Daoy (cell line): Measurements from ENCODE around the gene RAD51B. TPM values are rescaled to one million over a fixed set of nuclear protein-coding genes. Genes with fewer than 3 reads are reported as not detected.
A peak's percentile ranks its signal among the peaks of the same experiment; 100 is the strongest.

Source experiments
- DNase-seq: peaks from one replicate; pipeline ENCODE4 v3.0.0-alpha.2; 2015; ENCODE audit warnings: low read depth
- total RNA-seq: library from RNA; depleted of rRNA; stranded (reverse); fragments of >200 nt; shearing (Covaris generic); gene quantifications from 2 replicates; pipeline ENCODE4 v1.2.3, GENCODE V29; 2014

The RAD51B gene
- total RNA-seq, 1 experiment from 2014 or later, result 15.8 TPM

DNA sequence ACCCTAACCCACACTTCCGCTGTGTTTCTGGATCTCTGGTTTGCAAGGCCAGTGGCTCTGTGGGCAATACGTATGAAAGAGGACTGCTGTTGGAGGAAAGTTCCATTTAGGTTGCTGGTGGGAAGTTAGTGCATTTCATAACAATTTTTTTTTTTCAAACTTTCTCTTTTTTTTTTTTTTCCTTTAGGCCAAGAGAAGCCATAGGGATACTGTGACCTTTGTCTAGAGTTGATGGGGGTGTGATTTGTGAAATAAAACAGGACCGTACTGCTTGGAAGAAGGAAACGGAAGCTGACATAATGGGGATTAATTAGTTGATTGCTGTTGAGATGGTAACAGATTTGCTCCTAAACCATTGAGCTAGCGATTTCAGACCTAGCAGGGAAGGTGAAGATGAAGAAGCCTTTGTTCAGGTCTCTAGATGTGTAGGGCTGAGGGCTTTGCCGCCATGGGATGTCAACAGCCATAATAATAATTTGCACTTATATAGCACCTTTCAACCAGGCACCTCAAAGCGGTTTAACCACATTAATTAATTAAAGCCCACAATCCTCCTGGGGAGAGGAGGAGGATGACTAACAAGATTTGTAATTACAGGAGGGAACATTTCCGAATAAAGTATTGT, 658.0 kb downstream of the RAD51B start:
- no peak for DNase-seq

- DNase-seq, result no peak
These were observed 659.7 kb downstream of the RAD51B start for GRCh38 chr14:68479247-68479646.

GRCh38 chr14:68482018-68482417, 662.4 kb downstream of the RAD51B start:
- no peak for DNase-seq

DNA sequence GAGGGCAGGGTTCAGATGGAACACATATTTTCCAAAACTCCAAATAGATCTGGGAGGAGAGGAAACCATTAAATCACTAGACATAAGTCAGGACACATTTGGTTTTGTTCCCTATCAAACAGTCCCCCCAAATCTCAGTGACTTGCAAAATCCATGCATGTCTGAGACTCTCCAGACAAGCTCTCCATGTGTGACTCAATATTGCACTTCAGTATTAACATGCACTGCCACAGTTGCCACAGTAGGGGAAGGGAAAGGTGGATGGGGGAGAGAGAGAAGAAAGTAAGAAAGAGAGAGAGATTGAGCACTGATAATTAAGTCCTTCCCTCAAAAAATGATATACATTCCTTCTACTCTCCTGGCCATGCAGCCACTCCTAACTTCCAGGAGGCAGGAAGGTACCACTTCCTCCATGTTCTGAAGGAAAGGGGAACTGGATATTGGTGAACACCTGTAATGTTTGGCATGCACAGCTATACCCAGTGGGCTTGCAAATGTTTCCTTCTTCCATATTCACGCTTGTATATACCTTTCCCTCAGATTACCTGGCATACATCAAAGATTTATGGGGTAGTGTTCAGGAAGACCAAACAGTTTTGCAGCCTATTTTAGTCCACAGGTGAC, 663.3 kb downstream of the RAD51B start:
- no peak for DNase-seq

DNA sequence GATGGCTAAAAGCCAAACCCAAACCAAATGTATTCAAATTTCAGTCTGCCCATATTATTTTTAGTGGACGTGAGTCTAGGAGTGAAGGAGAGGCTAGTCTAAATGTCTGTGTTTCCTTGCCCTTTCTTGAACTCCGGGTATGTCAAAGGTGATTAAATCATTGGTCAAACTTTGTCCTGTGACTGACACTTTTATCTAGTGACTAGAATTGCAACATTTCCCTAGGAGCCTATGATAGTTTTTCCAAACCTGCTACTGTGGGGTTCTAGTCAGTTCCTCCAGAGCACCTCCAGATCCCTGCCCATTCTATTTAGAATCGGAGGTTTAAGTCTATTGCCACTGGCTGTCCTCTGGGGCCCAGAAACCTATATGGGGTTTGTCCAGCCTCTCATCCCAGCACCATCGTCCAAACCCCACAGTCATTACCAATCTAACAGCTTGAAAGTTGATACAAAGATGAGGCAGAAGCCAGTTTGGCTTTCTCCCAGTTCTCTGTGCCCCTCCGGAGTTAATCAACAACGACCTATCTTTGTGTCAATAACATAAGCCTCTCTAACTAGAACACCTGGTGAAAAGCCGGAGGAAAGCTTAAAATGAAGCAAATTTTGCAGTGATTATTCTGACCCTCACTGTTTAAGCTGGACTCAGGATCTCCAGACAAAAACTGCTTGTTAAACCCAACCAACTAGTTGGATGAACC, 666.6 kb downstream of the RAD51B start:
- DNase-seq, result no peak

DNA sequence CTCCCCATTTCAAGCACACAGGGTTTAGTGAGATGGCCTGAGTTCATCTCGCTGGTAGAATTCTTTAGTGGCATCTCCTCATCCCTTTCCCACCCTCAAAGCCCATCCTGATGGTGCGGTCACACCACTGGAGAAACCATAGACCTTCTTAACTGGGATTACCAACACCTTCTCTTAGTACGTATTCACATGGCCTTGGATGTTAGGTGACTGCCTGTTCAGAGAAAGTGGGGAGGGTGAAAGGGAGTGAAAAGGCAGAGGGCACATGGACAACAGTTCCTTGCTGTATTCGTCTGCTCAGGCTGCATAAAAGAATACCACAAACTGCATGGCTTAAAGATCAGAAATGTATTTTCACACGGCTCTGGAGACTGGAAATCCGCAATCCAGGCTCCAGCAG, 667.2 kb downstream of the RAD51B start:
- no peak for DNase-seq

- DNase-seq, result peak; percentile 43
These were observed 668.4 kb downstream of the RAD51B start for GRCh38 chr14:68487805-68488590.

GRCh38 chr14:68491793-68492192, 672.2 kb downstream of the RAD51B start:
- DNase-seq, result no peak

- no peak for DNase-seq
These were observed 673.0 kb downstream of the RAD51B start for GRCh38 chr14:68492381-68493151.

GRCh38 chr14:68493152-68493911, 673.8 kb downstream of the RAD51B start:
- DNase-seq, result no peak

- no peak for DNase-seq
These were observed 675.8 kb downstream of the RAD51B start for GRCh38 chr14:68495101-68496039.

GRCh38 chr14:68497011-68497410, 677.4 kb downstream of the RAD51B start:
- DNase-seq, result no peak

DNA sequence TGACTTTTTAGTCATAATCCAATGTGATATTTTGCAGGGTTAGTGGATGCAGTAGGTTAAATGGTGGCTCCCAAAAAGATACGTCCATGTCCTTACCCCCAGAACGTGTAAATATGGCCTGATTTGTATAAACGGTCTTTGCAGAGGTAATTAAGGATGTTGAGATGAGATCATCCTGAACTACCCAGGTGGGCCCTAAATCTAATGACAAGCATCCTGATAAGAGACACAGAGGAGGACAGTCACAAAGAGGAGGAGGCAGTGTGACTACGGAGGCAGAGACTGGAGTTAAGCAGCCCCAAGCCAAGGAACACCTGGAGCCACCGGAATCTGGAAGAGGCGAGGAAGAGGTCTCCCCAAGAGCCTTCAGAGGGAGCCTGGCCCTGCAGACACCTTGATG, 679.9 kb downstream of the RAD51B start:
- DNase-seq, result no peak

DNA sequence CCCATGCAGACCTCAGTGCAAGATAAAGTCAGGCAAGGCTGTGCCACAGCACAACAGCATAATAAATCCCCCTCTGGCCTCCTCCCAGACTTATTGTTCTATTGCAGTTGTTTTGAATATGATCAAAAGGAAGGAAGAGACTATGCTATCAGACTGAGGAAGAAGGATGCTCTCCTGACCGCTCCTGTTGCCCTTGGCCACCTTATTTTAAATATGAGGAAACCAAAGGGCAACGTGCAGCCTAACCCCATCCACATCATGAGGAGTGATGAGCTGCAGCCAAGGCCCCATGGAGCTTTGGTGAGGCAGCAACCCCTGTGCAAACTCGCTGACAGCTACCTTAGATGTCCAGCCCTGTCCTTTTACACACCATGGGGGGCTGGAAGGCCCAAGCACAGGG, 681.6 kb downstream of the RAD51B start:
- DNase-seq, result no peak

- no peak for DNase-seq
These were observed 682.1 kb downstream of the RAD51B start for GRCh38 chr14:68501614-68502052.

DNA sequence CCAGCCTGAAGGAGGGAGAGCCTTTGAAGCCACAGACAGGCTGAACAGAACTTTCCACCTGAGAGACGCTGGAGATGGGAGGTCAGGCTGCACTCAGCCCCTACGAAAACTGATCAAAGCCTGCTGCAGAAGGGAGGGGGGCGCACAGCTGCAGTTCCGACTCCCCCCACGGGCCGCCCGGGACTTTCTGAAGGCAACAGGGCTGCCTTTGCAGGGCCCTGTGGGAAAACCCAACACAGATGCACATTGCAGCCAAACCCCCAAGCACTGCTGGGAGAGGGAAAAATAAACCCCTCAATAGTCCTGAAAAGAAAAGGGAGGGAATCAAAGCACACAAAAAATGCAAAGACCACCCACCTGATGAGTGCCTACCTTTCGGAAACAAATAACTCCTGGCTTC, 682.7 kb downstream of the RAD51B start:
- DNase-seq, result no peak

DNA sequence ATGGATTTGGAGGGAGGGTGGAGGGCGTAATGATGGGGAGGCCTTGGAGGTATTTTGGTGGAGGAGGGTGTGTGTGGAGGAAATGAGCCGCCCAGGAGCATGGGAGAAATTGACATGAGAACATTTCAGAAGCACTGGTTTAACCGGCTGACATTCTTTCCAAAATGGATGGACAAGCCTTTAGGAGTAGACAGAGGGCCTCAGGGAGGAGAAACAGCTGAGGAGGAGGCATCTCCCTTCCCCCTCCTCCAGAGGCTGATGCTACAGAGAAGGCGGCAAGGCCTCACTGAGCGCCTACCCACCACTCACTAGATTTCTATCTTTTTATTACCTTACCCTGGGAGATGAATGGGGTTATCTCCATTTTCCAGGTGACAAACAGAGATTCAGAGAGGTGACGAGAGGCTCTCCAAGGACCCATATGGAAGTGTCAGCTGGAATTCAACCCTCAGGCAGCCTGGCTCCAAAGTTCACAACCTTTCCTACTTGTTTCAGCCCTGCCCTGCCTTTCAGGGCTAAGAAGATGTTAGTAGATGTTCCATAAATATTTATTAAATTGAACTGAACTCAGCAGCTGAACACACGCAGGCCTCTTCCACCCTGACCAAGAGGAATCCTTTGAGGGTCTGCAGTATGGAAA, 683.7 kb downstream of the RAD51B start:
- no peak for DNase-seq

DNA sequence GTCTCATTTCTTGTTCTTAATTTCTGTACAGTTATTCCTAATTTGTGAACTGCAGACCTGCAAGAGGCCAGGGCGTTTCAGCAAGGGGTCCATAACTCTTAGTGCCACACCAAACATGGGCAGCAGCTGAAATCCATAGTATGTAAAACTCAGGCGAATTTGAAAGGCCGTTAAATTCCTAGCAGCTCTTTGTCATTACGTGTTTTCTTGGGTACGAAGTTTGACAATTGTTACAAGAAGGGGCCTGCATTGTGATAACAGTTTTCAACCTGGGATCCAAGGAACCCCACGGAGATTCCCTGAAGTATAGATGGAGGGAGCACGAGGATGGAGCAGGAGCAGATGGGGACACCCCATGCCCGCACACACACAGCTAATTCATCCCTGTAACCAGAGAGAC, 685.3 kb downstream of the RAD51B start:
- no peak for DNase-seq

GRCh38 chr14:68506021-68506644, 686.6 kb downstream of the RAD51B start:
- DNase-seq, result peak; percentile 77
